ENCODE data around the gene SP9. TPM values are rescaled to one million over a fixed set of nuclear protein-coding genes. Genes with fewer than 3 reads are reported as not detected.

SP9 gene
- total RNA-seq, 2 experiments from 2014 or later = not detected

DNA sequence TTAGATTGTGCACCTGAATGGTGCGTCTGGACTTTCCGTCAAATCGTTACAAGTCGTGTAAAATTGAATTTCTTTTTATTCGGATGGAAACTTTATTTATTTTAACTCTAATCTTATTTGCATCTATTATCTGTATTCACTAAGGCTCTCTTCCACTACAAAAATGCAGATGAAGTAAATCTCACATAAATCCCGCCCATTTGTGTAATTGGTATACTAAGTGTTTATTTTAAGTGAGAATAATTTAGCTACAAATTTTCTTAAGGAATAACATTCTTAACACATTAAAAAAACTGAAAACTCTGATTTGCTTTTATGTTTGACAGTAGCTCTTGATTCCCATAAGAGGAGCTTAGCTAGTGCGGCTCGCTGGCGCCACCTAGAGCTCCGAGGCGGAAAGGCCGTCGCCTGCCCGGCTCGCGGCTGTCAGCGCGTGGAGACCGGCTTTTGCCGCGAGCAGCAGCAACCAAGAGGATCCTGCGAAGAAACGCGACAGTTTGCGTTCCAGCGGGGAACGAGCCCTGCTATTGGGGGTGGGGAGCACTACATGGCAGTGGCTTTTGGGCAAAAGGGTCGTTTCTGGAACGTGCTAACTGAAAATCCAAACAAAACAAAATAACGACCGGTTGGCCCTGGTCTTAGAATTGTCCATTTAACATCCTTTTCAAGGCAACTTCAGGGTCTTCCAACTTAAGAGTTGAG lies 6.7 kb downstream of the SP9 start:
- H3K4me1 ChIP-seq (ENCODE audit: insufficient read depth, low read length, poor library complexity, severe bottlenecking) = peaks cover 16% of the 10 kb centered on the region
- H2AFZ ChIP-seq (ENCODE audit: low read length) = no peak overlapping the region

DNA sequence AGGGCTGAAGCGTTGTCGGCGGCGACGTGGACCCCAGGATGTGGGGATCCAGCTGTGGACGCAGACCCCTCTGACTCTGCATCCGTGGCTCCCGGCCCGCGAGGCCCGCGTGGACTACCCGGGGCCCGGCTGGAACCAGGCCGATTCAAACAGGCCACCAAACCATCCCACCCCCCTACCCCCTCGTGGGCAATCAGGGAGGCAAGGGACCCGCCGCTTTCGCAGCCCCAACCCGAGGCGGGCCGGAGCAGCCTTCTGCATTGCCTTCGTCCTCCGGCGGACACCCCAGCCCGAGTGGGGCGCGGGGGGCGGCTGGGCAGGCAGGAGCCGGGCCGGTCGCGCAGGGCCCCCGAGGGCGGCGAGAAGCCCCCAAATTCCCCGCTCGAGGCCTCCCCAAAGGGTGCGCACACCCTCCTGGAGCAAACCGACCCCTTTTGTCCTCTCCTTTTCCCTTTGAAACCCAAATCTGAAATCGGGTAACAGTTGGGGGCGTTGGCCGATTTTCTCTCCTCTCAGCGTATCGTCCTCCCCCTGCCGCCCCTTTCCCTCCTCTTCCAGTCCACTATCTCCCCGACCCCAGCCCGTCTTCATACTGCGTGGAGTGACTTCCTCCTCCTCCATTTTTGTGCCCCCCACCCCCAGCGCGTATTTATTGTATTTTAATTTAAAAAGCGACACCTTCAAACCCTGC lies 7.4 kb downstream of the SP9 start:
- no peaks in the 10 kb centered on the region for H3K9me2 ChIP-seq (ENCODE audit: insufficient read depth, low read length)
- H3K4me2 ChIP-seq (ENCODE audit: low read length) = peak overlapping the region; percentile 61
- peaks cover 16% of the 10 kb centered on the region for H3K4me1 ChIP-seq (ENCODE audit: insufficient read depth, low read length, poor library complexity, severe bottlenecking)
- ChIA-PET POLR2A (interaction anchor here (0.5 to 1.0 kb wide), 2 partner anchors 43 to 159 kb away, joined by 3 read pairs; no protein-coding TSS in a partner anchor), CTCF (ENCODE audit: unreplicated experiment) (interaction anchor here (1.0 to 1.2 kb wide), 2 partner anchors 94 to 893 kb away, joined by 3 read pairs; partner anchors contain the start of gene OLA1)
- no peak overlapping the region for H3K27ac ChIP-seq (ENCODE audit: low read depth, low read length, poor library complexity, severe bottlenecking)
- no TSS peak for BruUV-seq (replicated peaks)
- H3K9me3 ChIP-seq (ENCODE audit: low read length) = no peaks in the 10 kb centered on the region
- H3K79me2 ChIP-seq (ENCODE audit: insufficient read depth, low read depth, low read length) = no peaks in the 10 kb centered on the region
- no peak for DNase-seq (ENCODE audit: low spot score)
- H3K4me3 ChIP-seq (ENCODE audit: low read depth, low read length, poor library complexity, severe bottlenecking) = peak overlapping the region; percentile 49
- no peaks in the 10 kb centered on the region for H3K36me3 ChIP-seq (ENCODE audit: insufficient read depth, low read length)
- H2AFZ ChIP-seq (ENCODE audit: low read length) = peak overlapping the region; percentile 57; the same call in 1 of the 2 replicates
- intact Hi-C loops (cut with micrococcal nuclease; ENCODE audit: unreplicated experiment) = loop anchor here (1.0 to 10.0 kb wide), 6 partner anchors 184 to 1315 kb away; no protein-coding TSS in a partner anchor
- no peaks in the 10 kb centered on the region for H4K20me1 ChIP-seq (ENCODE audit: insufficient read depth, low read length)
- TF ChIP-seq EZH2phosphoT487 (IDR thresholded peaks at IDR 0.05; ENCODE audit: borderline replicate concordance, low read depth, low read length) = no peak
- TF ChIP-seq, protein P1, sequence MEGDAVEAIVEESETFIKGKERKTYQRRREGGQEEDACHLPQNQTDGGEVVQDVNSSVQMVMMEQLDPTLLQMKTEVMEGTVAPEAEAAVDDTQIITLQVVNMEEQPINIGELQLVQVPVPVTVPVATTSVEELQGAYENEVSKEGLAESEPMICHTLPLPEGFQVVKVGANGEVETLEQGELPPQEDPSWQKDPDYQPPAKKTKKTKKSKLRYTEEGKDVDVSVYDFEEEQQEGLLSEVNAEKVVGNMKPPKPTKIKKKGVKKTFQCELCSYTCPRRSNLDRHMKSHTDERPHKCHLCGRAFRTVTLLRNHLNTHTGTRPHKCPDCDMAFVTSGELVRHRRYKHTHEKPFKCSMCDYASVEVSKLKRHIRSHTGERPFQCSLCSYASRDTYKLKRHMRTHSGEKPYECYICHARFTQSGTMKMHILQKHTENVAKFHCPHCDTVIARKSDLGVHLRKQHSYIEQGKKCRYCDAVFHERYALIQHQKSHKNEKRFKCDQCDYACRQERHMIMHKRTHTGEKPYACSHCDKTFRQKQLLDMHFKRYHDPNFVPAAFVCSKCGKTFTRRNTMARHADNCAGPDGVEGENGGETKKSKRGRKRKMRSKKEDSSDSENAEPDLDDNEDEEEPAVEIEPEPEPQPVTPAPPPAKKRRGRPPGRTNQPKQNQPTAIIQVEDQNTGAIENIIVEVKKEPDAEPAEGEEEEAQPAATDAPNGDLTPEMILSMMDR (conservative IDR thresholded peaks at IDR 0.05; ENCODE audit: low read length) = no peak

More for the DNA sequence above, 6.7 kb downstream of the SP9 start:
- Histone ChIP-seq H3K36me3 (ENCODE audit: insufficient read depth, low read length) (no peaks in the 10 kb centered on the region), H3K4me3 (ENCODE audit: low read depth, low read length, poor library complexity, severe bottlenecking) (peak overlapping the region; percentile 49), H3K4me2 (ENCODE audit: low read length) (peak overlapping the region; percentile 61), H3K9me2 (ENCODE audit: insufficient read depth, low read length) (no peaks in the 10 kb centered on the region), H4K20me1 (ENCODE audit: insufficient read depth, low read length) (no peaks in the 10 kb centered on the region), H3K9me3 (ENCODE audit: low read length) (no peaks in the 10 kb centered on the region), H3K27ac (ENCODE audit: low read depth, low read length, poor library complexity, severe bottlenecking) (no peak overlapping the region), H3K79me2 (ENCODE audit: insufficient read depth, low read depth, low read length) (no peaks in the 10 kb centered on the region)
- peak; percentile 83 for DNase-seq (ENCODE audit: low spot score)
- ChIA-PET CTCF (ENCODE audit: unreplicated experiment) (interaction anchor here (0.5 to 1.2 kb wide), 4 partner anchors 55 to 939 kb away, joined by 3 read pairs; partner anchors contain the start of gene OLA1), POLR2A (interaction anchor here (0.5 to 1.0 kb wide), 4 partner anchors 42 to 972 kb away, joined by 3 read pairs; partner anchors contain the start of gene SCRN3)
- no TSS peak for BruUV-seq (replicated peaks)
- intact Hi-C loops (cut with micrococcal nuclease; ENCODE audit: unreplicated experiment) = loop anchor here (1.0 to 10.0 kb wide), 6 partner anchors 183 to 1314 kb away; no protein-coding TSS in a partner anchor
- TF ChIP-seq EZH2phosphoT487 (IDR thresholded peaks at IDR 0.05; ENCODE audit: borderline replicate concordance, low read depth, low read length) = no peak
- TF ChIP-seq, protein P1 (conservative IDR thresholded peaks at IDR 0.05; ENCODE audit: low read length) = peak; percentile 99

Data from OCI-LY7 (cell line).